Measurements from ENCODE around the gene FAM131B.

- no peak for TF ChIP-seq POLR2A (IDR thresholded peaks at IDR 0.05)
- TF ChIP-seq CTCF (IDR thresholded peaks at IDR 0.05), result no peak
These were observed 46.0 kb downstream of the FAM131B start for GRCh38 chr7:143316492-143316891.

Measured in thyroid gland (tissue), 4 donors.